ENCODE measurements around the gene ZNF787.
"Not testable (repeated sequence)": the region's sequence is repeated elsewhere in the genome, so short reads cannot be mapped to it uniquely, and the experiment has no call there.

Gene ZNF787

GRCh38 chr19:56104423-56104822 lies 16.7 kb downstream of the ZNF787 start:
- no peak for DNase-seq (ENCODE audit: low spot score)

- DNase-seq (ENCODE audit: low spot score) = no peak
Measured at GRCh38 chr19:56103027-56103614, 18.0 kb downstream of the ZNF787 start.

GRCh38 chr19:56101746-56102535 lies 19.2 kb downstream of the ZNF787 start:
- DNase-seq (ENCODE audit: low spot score) = no peak

- no peak for DNase-seq (ENCODE audit: low spot score)
Measured at GRCh38 chr19:56101095-56101494, 20.0 kb downstream of the ZNF787 start.

GRCh38 chr19:56099638-56100539 lies 21.2 kb downstream of the ZNF787 start:
- DNase-seq (ENCODE audit: low spot score) = no peak

GRCh38 chr19:56098731-56099568 lies 22.1 kb downstream of the ZNF787 start:
- DNase-seq (ENCODE audit: low spot score) = no peak

- not testable (repeated sequence) for DNase-seq (ENCODE audit: low spot score)
Measured at GRCh38 chr19:56098237-56098636, 22.9 kb downstream of the ZNF787 start.

- no peak for DNase-seq (ENCODE audit: low spot score)
Measured at GRCh38 chr19:56097776-56098175, 23.3 kb downstream of the ZNF787 start.

GRCh38 chr19:56097306-56097705 lies 23.8 kb downstream of the ZNF787 start:
- no peak for DNase-seq (ENCODE audit: low spot score)

- no peak for DNase-seq (ENCODE audit: low spot score)
Measured at GRCh38 chr19:56096665-56097064, 24.4 kb downstream of the ZNF787 start.

GRCh38 chr19:56094449-56094848 lies 26.6 kb downstream of the ZNF787 start:
- no peak for DNase-seq (ENCODE audit: low spot score)

GRCh38 chr19:56092685-56093631 lies 28.1 kb downstream of the ZNF787 start:
- DNase-seq (ENCODE audit: low spot score) = no peak

GRCh38 chr19:56091751-56092546 lies 29.1 kb downstream of the ZNF787 start:
- DNase-seq (ENCODE audit: low spot score) = no peak

GRCh38 chr19:56091066-56091490 lies 30.0 kb downstream of the ZNF787 start:
- no peak for DNase-seq (ENCODE audit: low spot score)

- no peak for DNase-seq (ENCODE audit: low spot score)
Measured at GRCh38 chr19:56089344-56089743, 31.8 kb downstream of the ZNF787 start.

GRCh38 chr19:56088497-56089215 lies 32.4 kb downstream of the ZNF787 start:
- no peak for DNase-seq (ENCODE audit: low spot score)

- no peak for DNase-seq (ENCODE audit: low spot score)
Measured at GRCh38 chr19:56087647-56088496, 33.2 kb downstream of the ZNF787 start.
